GM18505 (cell line): ENCODE measurements around the gene COL10A1.

Experiments
- ATAC-seq: cut with Tn5 transposase; IDR thresholded peaks from one replicate; pipeline ENCODE4 v1.9.1; 2021; ENCODE audit not compliant: unreplicated experiment
- POLR2A ChIP-seq: IDR thresholded peaks from 4 replicates; pipeline ENCODE4 v1.6.1; 2011; ENCODE audit warnings: borderline replicate concordance; ENCODE audit not compliant: insufficient read depth, insufficient read length; ENCODE audit errors: extremely low read depth

Gene COL10A1

DNA sequence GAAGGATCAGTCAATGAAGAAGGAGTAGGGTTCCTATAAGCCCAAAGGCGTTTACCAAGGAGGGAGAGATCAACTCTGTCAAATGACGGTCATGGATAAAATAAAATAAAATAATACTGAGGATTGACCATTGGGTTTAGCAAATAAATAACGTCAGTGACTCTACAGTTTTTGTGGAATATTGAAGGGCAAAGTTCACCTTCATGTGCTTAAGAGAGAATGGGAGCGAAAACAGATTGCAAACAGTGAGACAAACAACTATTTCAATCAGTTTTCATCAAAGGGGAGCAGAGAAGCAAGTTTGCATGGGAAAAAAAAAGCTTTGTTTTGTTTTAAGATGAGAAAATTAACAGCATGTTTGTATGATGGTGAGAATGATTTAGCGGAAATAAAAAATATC is 42.9 kb downstream of the COL10A1 start:
- ATAC-seq, result no peak

DNA sequence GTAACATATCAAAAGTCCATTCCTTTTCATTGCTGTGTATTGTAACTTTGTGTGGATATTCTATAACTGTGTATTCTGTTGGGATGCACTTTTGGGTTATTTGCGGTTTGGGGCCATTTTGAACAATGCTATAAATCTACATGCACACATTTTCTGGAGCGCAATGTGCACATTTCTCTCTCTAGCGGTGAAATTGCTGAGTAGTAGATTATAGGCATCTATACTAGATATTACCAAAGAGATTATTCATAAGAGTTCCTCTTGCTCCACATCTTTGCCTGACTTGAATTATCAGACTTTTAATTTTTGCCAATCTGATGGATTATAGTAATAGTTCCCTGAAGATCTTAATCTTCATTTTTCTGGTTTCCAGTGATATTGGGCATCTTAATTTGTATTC is 47.0 kb downstream of the COL10A1 start:
- no peak for TF ChIP-seq POLR2A
- ATAC-seq, result no peak

More for the DNA sequence above, 42.9 kb downstream of the COL10A1 start:
- no peak for TF ChIP-seq POLR2A

DNA sequence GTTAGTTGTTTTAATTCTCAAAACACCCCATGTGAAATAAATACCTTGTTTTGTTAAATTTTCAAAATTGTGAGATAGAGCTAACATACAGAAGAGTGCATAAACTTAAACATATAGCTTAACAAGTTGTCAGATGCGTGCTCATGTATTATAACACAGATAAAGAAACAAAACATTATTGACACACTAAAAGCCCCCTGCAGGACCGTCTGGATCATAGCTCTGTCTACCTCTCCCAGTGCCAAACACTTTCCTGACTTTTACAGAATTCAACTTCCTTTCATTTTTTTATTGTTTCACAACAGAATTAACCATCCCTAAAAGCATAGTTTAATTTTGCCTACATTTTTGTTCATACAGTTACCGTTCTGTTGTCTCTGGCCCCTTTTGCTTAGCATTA is 47.4 kb downstream of the COL10A1 start:
- no peak for TF ChIP-seq POLR2A

DNA sequence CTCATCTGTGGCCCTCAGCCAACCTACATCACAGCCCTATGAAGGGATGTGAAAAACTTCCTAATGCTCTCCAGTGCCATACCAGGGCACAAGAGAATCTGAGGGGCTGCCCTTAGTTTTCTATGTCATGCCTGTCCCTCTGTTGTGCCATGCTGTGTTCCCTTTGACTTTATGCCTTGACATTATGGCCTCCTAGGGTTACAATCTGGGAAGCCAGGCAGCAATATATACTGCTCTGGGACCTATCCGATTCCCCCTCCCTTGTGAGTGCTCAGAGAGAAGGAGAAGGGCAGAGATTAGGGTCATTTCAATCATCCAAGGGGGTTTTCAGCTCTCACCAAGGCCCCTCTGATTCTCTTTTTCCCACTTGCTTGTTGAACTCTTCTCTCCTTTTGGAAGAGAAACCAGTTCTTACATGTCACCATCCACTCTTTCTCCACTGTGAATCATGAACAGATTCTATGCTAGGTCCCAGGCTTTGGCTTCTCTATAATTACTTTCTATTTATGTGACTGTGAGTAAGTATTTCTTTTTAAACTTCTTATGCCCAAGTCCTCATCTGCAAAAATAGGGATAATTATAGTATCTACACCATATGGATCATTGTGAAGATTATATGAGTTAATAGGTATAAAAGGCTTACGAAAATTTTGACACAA is 51.1 kb downstream of the COL10A1 start:
- no peak for TF ChIP-seq POLR2A
- ATAC-seq, result no peak

More for the DNA sequence above, 47.4 kb downstream of the COL10A1 start:
- no peak for ATAC-seq

DNA sequence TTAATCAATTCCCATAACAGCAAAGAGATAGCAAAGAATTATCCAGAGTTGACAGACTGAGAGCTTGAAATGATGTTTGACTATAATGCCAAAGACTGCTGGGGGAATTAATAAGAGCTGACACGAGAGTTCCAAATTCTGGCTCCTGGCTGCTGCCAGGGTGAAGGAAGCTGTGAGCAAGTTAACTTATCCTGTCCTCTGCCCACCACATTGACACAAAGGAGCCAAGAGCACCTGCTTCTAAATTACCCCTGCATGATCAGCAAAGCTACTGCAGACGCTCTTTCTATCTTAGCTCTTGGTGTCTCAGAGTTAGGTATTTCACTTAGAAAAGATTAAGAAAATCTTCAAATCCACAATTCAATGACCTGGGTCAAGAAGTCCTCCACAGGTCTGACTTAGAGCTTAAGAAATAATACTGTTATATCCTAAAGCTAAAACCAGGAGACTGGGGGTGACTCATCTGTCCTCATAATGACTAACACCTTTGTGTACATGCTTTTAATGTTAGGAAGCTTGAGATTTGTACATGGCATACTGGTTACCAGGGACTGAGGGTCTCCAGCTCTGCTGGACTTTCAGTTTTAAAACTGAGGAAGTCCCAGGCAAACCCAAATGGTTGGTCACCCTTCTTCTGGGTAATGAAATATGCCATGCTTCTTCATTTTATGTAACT is 52.0 kb downstream of the COL10A1 start:
- ATAC-seq, result no peak

DNA sequence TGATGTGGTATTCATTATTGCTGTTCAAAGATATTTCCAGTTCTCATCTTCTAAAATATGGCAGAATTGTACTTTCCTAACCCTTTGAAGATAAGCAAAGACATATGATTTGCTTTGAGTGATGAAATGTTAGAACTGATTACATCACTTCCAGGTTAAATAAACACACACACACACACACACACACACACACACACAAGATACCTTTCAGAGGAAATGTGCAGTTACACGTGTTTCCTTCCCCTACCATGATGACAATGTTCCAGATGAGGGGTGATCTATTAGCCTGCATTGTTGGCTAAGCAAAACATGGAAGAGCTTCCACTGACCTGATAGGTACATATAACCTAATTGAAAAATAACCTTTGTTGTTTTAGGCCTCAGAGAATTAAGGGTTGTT is 53.6 kb downstream of the COL10A1 start:
- ATAC-seq, result no peak
- TF ChIP-seq POLR2A, result no peak

More for the DNA sequence above, 52.0 kb downstream of the COL10A1 start:
- TF ChIP-seq POLR2A, result no peak

DNA sequence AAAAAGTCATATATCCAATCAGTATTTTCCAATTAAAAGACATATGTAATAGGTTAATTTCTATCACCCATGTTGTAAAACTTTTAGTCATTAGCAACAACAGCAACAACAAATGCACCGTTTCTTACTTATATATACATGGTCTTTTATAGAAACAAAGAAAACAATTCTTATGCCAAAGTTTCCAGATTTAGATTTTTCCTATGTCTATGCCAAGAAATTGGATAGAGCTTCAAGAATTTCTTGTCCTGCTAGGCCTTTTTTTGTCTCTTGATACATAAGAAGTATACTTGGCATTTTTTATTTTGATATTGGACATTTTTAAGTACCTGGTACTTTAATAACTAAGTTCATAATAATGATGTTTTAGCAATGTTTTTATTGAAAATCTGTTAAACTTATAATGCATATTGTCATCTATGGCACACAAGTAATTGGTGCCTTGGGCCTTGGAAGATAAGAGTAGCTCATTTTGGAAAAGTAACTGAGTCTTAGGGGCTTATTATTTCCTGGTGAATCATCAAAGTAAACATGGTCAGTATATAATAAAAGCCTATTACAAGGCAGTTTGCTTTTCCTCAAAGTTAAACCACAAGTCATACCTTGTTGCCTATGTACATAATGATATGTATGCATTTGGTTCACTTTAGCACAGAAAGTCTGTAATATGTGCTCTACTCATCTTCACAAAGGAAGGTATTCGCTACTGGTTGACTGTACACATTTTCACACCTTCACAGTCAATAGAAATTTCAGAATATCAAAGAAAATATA is 55.1 kb downstream of the COL10A1 start:
- ATAC-seq, result no peak
- TF ChIP-seq POLR2A, result no peak

DNA sequence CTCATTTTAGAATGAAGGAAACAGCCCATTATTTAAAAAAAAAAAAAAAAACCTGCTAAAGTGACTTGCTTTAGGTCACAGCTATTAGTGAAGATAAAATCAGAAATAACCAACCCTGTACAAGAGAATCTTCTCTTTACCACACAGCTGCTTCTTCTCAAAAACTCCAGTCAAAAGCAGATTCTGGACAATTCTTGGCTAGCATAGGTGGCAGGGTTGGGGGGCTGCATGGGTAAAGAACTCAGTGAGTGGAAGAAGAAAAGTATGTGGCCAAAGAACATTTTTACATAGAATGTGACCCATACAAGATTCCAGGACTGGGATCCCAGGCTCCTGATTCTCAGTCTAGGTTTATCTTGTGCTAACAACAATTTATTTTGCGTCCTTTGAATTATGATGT is 55.8 kb downstream of the COL10A1 start:
- TF ChIP-seq POLR2A, result no peak
- no peak for ATAC-seq
